Measurements from ENCODE around the gene OR8G5. TPM values are rescaled to one million over a fixed set of nuclear protein-coding genes. Genes with fewer than 3 reads are reported as not detected.

The OR8G5 gene
- total RNA-seq, 1 experiment from 2014 or later: not detected

- CTCF ChIA-PET: no interaction called here
- H3K27me3 Mint-ChIP-seq (ENCODE audit: unreplicated experiment): no peaks in the 10 kb centered on the region
- no peak within 1 kb of the TSS for H3K27ac Mint-ChIP-seq (ENCODE audit: unreplicated experiment)
- intact Hi-C loops (cut with micrococcal nuclease; ENCODE audit: unreplicated experiment): no loop called here
- H3K9me3 Mint-ChIP-seq (ENCODE audit: low read depth, unreplicated experiment): peaks cover 10% of the 10 kb centered on the region
- H3K36me3 Mint-ChIP-seq (ENCODE audit: insufficient read depth, unreplicated experiment): no peaks in the 10 kb centered on the region
- no TSS peak for BruUV-seq (replicated peaks)
- TF ChIP-seq, protein P1, sequence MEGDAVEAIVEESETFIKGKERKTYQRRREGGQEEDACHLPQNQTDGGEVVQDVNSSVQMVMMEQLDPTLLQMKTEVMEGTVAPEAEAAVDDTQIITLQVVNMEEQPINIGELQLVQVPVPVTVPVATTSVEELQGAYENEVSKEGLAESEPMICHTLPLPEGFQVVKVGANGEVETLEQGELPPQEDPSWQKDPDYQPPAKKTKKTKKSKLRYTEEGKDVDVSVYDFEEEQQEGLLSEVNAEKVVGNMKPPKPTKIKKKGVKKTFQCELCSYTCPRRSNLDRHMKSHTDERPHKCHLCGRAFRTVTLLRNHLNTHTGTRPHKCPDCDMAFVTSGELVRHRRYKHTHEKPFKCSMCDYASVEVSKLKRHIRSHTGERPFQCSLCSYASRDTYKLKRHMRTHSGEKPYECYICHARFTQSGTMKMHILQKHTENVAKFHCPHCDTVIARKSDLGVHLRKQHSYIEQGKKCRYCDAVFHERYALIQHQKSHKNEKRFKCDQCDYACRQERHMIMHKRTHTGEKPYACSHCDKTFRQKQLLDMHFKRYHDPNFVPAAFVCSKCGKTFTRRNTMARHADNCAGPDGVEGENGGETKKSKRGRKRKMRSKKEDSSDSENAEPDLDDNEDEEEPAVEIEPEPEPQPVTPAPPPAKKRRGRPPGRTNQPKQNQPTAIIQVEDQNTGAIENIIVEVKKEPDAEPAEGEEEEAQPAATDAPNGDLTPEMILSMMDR (IDR thresholded peaks at IDR 0.05; ENCODE audit: unreplicated experiment): no peak
- H3K4me3 Mint-ChIP-seq (ENCODE audit: low read depth, unreplicated experiment): no peak within 1 kb of the TSS
- DNase-seq: no peak
- H3K4me1 Mint-ChIP-seq (ENCODE audit: low read depth, unreplicated experiment): no peaks in the 10 kb centered on the region
Measured at GRCh38 chr11:124313849-124314248, 57.7 kb downstream of the OR8G5 start, which contains the start of gene OR8D1. OR8D1 (minus strand) TSS chr11:124313949; CDS start chr11:124310766, 3,183 bp downstream.

DNA sequence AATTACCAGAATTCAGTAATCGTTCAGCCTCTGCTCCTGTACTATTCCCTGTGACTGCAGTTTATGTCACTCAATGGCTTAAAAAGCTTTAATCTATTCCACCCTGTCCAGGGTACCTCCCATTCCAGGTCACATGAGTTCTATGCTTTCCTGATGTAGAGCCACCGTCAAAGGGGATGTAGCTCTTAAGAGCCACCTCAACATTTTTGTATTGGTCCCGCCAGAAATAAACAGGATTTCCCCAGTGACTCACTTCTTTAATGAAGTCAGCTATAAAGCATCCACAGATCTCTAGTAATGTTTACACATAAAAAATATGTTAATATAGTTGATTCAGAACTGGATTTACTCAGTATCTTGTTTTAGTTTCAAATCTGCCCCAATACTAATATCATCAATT lies 58.9 kb downstream of the OR8G5 start:
- CTCF ChIA-PET: no interaction called here
- H3K27me3 Mint-ChIP-seq (ENCODE audit: unreplicated experiment): no peaks in the 10 kb centered on the region
- BruUV-seq (replicated peaks): no TSS peak
- H3K9me3 Mint-ChIP-seq (ENCODE audit: low read depth, unreplicated experiment): peaks cover 12% of the 10 kb centered on the region
- no peak overlapping the region for H3K4me3 Mint-ChIP-seq (ENCODE audit: low read depth, unreplicated experiment)
- no peaks in the 10 kb centered on the region for H3K4me1 Mint-ChIP-seq (ENCODE audit: low read depth, unreplicated experiment)
- DNase-seq: no peak
- intact Hi-C loops (cut with micrococcal nuclease; ENCODE audit: unreplicated experiment): no loop called here
- TF ChIP-seq, protein P1 (IDR thresholded peaks at IDR 0.05; ENCODE audit: unreplicated experiment): no peak
- H3K27ac Mint-ChIP-seq (ENCODE audit: unreplicated experiment): no peak overlapping the region
- H3K36me3 Mint-ChIP-seq (ENCODE audit: insufficient read depth, unreplicated experiment): no peaks in the 10 kb centered on the region

Other genes starting within 250 kb of the OR8G5 start
- gene OR10G4, start 243.4 kb upstream of the OR8G5 start, total RNA-seq (2022): not detected in 2 replicates
- gene OR10G9, start 233.4 kb upstream of the OR8G5 start, total RNA-seq (2022): not detected in 2 replicates
- not detected in 2 replicates for gene OR10G8, start 229.6 kb upstream of the OR8G5 start, total RNA-seq (2022)
- gene OR10G7, start 215.1 kb upstream of the OR8G5 start, total RNA-seq (2022): not detected in 2 replicates
- 1.9 and 3.3 TPM in 2 replicates for gene VWA5A, start 140.9 kb upstream of the OR8G5 start, total RNA-seq (2022)
- not detected in 2 replicates for gene OR10D3, start 73.0 kb upstream of the OR8G5 start, total RNA-seq (2022)
- not detected in 2 replicates for gene OR8G1, start 15.3 kb upstream of the OR8G5 start, total RNA-seq (2022)
- not detected in 2 replicates for gene OR8D1, start 57.6 kb downstream of the OR8G5 start, total RNA-seq (2022)
- gene OR8D2, start 63.8 kb downstream of the OR8G5 start, total RNA-seq (2022): not detected in 2 replicates
- not detected in 2 replicates for gene OR8B2, start 128.1 kb downstream of the OR8G5 start, total RNA-seq (2022)
- gene OR8B3, start 142.6 kb downstream of the OR8G5 start, total RNA-seq (2022): not detected in 2 replicates
- gene OR8B4, start 168.5 kb downstream of the OR8G5 start, total RNA-seq (2022): not detected in 2 replicates
- not detected in 2 replicates for gene OR8B8, start 189.3 kb downstream of the OR8G5 start, total RNA-seq (2022)